Neural crest cell (in vitro differentiated cells): ENCODE measurements around the gene CACUL1. TPM values are rescaled to one million over a fixed set of nuclear protein-coding genes. Genes with fewer than 3 reads are reported as not detected.

Experiments used
- DNase-seq: peaks from one replicate; pipeline ENCODE4 v3.0.0; 2021; ENCODE audit warnings: low read depth, mixed read lengths, low spot score
- H3K27ac Mint-ChIP-seq: one replicate; pipeline ENCODE4 v1.8.0; 2021; ENCODE audit warnings: mild to moderate bottlenecking, mixed read lengths; ENCODE audit not compliant: unreplicated experiment
- H3K27me3 Mint-ChIP-seq: 2 replicates; pipeline ENCODE4 v1.8.0; 2021; ENCODE audit warnings: low read depth, mild to moderate bottlenecking, mixed read lengths
- H3K36me3 Mint-ChIP-seq: 2 replicates; pipeline ENCODE4 v1.8.0; 2021; ENCODE audit warnings: low read depth, mild to moderate bottlenecking, mixed read lengths
- H3K4me1 Mint-ChIP-seq: 2 replicates; pipeline ENCODE4 v1.8.0; 2021; ENCODE audit warnings: mixed read lengths
- H3K4me3 Mint-ChIP-seq: one replicate; pipeline ENCODE4 v1.8.0; 2021; ENCODE audit warnings: mild to moderate bottlenecking, mixed read lengths
- H3K9me3 Mint-ChIP-seq: 2 replicates; pipeline ENCODE4 v1.8.0; 2021; ENCODE audit warnings: mixed read lengths
- total RNA-seq: library from RNA; stranded (reverse); gene quantifications from 2 replicates; pipeline ENCODE4 v1.2.1, GENCODE V29; 2021
- TF ChIP-seq, protein P1 (sequence below): fragments of 200-600 bp; sonication (generic); conservative IDR thresholded peaks from 2 replicates; pipeline ENCODE4 v1.5.0; 2021; ENCODE audit warnings: antibody characterized with exemption, mild to moderate bottlenecking

CACUL1 gene
- total RNA-seq, 1 donor from 2014 or later: 45.2 TPM

DNA sequence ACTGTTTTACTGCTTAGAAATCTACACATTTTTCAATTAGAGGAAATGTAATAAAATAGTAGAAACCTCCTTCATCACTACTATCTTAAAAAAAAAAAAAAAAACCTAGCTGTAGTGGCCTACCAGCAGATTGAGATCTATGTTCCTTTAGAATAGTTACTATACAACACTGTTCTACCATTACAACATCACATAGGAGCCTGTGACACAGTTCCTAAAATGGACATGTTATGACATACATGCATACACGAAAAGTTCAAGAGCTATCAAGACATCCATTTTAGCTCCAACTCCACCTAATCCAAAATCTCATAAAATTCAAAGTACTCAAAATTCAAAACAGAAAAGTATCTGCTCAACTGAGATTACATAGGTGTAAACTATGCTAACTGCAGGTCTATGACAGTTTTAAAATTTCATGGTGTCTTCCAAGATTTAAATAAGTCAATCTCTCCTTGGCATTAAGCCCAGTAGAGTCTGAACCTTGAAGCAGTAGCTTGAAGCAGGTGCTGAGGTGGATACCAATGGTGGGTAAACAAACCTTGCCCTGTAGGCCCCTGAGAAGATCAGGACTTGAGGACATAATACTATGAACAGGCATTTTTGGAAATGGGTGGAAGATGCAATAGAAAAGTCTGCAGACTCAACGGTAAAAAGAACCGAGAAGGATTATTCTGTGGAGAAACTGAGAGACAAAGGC lies 17.0 kb downstream of the CACUL1 start:
- Mint-ChIP-seq H3K9me3 (no peaks in the 10 kb centered on the region), H3K27ac (no peak overlapping the region), H3K36me3 (no peaks in the 10 kb centered on the region), H3K27me3 (no peaks in the 10 kb centered on the region), H3K4me3 (no peak overlapping the region), H3K4me1 (peaks cover 23% of the 10 kb centered on the region)
- no peak for DNase-seq
- TF ChIP-seq, protein P1, sequence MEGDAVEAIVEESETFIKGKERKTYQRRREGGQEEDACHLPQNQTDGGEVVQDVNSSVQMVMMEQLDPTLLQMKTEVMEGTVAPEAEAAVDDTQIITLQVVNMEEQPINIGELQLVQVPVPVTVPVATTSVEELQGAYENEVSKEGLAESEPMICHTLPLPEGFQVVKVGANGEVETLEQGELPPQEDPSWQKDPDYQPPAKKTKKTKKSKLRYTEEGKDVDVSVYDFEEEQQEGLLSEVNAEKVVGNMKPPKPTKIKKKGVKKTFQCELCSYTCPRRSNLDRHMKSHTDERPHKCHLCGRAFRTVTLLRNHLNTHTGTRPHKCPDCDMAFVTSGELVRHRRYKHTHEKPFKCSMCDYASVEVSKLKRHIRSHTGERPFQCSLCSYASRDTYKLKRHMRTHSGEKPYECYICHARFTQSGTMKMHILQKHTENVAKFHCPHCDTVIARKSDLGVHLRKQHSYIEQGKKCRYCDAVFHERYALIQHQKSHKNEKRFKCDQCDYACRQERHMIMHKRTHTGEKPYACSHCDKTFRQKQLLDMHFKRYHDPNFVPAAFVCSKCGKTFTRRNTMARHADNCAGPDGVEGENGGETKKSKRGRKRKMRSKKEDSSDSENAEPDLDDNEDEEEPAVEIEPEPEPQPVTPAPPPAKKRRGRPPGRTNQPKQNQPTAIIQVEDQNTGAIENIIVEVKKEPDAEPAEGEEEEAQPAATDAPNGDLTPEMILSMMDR: no peak

DNA sequence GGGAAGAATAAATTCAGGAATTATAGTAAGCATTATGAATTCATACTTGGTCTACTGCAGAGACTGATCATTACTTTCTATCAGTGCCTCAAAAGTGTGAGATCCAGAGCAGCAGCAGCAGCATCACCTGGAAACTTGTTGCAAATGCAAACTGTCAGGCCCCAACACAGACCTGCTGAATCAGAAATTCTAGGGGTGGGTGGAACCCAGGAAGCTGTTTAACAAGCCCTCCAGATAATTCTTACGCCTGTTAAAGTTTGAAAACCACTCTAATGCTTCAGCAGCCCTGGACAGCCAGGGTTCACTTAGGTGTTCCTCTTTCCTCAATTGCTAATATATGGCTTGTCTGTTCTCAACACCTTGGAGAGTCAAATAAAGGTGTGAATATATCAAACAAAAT lies 19.5 kb downstream of the CACUL1 start:
- Mint-ChIP-seq H3K27ac (no peak overlapping the region), H3K27me3 (no peaks in the 10 kb centered on the region), H3K9me3 (no peaks in the 10 kb centered on the region), H3K4me1 (peaks cover 17% of the 10 kb centered on the region), H3K4me3 (no peak overlapping the region), H3K36me3 (no peaks in the 10 kb centered on the region)
- TF ChIP-seq, protein P1: no peak
- DNase-seq: no peak

DNA sequence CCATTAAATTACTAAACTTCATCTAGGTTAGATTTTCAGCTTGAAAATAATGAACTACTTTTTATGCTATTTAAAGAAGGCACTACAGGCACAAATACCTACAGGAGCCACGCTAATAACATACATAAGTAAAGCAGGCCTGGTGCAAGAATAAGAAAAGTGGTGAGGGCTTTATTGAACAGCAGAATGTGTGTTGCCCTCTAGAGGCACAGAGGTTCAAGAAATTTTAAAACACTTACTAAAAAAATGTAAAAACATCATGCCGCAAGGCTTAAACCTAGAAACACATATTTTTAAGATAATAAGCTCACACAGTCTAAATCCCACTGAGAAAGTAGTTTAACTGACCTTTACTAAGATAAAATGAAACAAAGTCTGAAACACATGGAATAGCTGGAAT lies 20.3 kb downstream of the CACUL1 start:
- H3K27me3 Mint-ChIP-seq: no peaks in the 10 kb centered on the region
- no peak overlapping the region for H3K27ac Mint-ChIP-seq
- H3K4me3 Mint-ChIP-seq: no peak overlapping the region
- TF ChIP-seq, protein P1: peak; percentile 39
- H3K36me3 Mint-ChIP-seq: no peaks in the 10 kb centered on the region
- DNase-seq: no peak
- no peaks in the 10 kb centered on the region for H3K9me3 Mint-ChIP-seq
- peaks cover 19% of the 10 kb centered on the region for H3K4me1 Mint-ChIP-seq

DNA sequence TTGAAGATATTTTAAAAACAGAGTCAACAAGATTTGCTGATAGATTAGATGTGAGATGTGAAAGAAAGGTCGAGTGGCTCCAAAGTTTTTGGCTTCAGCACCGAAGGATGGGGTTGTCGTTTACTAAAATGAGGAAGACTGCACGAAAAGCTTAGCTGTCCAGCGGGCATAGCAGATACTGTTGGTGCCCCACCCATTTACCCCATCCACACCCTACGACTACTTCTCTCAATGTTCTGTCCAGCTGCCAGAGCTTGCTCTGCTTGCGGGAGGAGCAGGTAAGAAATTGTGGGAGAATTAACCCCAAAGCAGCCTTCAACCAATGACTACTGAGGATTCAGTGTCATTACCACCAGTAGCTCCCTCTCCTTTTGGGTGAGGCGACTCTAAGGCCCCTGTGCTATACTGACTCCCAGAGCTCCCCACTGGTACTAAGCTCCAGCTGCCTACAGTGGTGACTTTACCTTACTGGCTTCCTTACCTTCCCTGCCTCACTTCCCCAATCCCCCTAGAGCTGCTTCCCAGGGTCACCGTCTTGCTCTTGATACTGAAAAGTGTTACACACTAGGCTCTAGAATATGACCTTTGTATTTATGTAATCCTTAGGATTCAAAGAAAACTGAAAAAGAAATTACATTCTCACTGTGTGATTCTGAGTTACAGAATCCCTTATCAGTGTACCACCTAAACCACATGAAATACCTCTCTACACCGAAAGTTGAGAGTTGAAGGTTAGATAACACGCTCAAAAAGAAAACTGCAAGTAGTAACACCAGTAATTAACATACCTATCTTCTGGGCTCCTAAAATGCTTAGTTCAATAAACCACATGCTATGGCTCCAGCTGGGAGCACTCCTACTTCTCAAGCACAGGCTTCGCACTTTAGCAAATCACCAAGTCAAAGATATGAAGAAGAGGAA lies 22.3 kb downstream of the CACUL1 start:
- H3K27ac Mint-ChIP-seq: peak overlapping the region; percentile 43
- TF ChIP-seq, protein P1: no peak
- H3K4me1 Mint-ChIP-seq: peaks cover 13% of the 10 kb centered on the region
- H3K36me3 Mint-ChIP-seq: no peaks in the 10 kb centered on the region
- no peak for DNase-seq
- no peaks in the 10 kb centered on the region for H3K9me3 Mint-ChIP-seq
- H3K27me3 Mint-ChIP-seq: no peaks in the 10 kb centered on the region
- no peak overlapping the region for H3K4me3 Mint-ChIP-seq

DNA sequence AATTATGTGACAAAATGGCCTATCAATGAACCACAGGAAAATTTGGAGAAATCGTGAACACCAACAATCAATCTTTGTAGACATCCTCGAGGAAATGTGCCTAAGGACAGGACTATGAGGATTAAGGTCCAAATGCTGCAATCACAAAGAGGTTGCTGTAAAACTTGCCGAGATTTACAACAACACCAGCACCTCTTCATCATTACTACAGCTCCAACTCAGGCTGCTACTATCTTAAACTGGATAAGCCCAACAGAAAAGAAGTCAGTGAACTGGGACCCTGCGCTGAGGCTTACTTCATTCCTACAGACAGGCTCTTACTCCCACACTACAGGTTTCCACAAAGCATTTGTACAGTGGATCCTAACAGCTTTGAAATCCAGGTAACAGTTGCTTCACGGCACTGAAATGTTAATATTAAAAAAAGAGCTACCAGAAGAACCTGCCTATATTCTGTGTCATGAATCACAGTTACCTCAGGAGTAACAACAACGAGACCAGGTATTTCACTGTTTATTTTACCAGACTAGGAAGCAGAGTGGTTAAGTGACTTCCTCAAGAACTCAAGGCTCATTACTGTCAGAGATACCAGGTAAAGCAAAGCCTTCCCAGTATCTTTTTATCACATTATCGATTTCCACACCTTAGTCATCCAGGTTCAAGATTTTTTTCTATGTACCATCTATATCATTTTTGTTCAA lies 23.9 kb downstream of the CACUL1 start:
- Mint-ChIP-seq H3K4me1 (peaks cover 12% of the 10 kb centered on the region), H3K36me3 (no peaks in the 10 kb centered on the region), H3K27ac (no peak overlapping the region), H3K9me3 (no peaks in the 10 kb centered on the region), H3K27me3 (no peaks in the 10 kb centered on the region), H3K4me3 (no peak overlapping the region)
- TF ChIP-seq, protein P1: no peak
- no peak for DNase-seq
